Lower leg skin (tissue), 3 donors: ENCODE results near the gene ELN.

ENCODE experiments used
- CTCF ChIP-seq, 3 donors: fragments of 450-650 bp; IDR thresholded peaks; one replicate each; pipeline ENCODE4 v1.5.1; 2016; ENCODE audit warnings: antibody characterized with exemption in 3 of 3, mild to moderate bottlenecking in 3 of 3, moderate library complexity in 2 of 3
- POLR2A ChIP-seq, 2 donors: fragments of 450-650 bp; IDR thresholded peaks; one replicate each; pipeline ENCODE4 v1.6.1; 2016 to 2017; ENCODE audit warnings: antibody characterized with exemption in 2 of 2, mild to moderate bottlenecking in 1 of 2, moderate library complexity in 1 of 2

- TF ChIP-seq POLR2A (IDR thresholded peaks at IDR 0.05) = no peak
- TF ChIP-seq CTCF (IDR thresholded peaks at IDR 0.05) = no peak
Observed at GRCh38 chr7:74083117-74083876, 55.3 kb downstream of the ELN start, which contains the start of gene LIMK1.
